GM19099 (cell line): ENCODE measurements around the gene TRAPPC8.
A peak's percentile ranks its signal among the peaks of the same experiment; 100 is the strongest.

ENCODE experiments used
- POLR2A ChIP-seq: IDR thresholded peaks from 3 replicates; pipeline ENCODE4 v1.6.1; 2011; ENCODE audit warnings: low read depth; ENCODE audit not compliant: insufficient read length; ENCODE audit errors: extremely low read depth

TRAPPC8 gene, protein sequence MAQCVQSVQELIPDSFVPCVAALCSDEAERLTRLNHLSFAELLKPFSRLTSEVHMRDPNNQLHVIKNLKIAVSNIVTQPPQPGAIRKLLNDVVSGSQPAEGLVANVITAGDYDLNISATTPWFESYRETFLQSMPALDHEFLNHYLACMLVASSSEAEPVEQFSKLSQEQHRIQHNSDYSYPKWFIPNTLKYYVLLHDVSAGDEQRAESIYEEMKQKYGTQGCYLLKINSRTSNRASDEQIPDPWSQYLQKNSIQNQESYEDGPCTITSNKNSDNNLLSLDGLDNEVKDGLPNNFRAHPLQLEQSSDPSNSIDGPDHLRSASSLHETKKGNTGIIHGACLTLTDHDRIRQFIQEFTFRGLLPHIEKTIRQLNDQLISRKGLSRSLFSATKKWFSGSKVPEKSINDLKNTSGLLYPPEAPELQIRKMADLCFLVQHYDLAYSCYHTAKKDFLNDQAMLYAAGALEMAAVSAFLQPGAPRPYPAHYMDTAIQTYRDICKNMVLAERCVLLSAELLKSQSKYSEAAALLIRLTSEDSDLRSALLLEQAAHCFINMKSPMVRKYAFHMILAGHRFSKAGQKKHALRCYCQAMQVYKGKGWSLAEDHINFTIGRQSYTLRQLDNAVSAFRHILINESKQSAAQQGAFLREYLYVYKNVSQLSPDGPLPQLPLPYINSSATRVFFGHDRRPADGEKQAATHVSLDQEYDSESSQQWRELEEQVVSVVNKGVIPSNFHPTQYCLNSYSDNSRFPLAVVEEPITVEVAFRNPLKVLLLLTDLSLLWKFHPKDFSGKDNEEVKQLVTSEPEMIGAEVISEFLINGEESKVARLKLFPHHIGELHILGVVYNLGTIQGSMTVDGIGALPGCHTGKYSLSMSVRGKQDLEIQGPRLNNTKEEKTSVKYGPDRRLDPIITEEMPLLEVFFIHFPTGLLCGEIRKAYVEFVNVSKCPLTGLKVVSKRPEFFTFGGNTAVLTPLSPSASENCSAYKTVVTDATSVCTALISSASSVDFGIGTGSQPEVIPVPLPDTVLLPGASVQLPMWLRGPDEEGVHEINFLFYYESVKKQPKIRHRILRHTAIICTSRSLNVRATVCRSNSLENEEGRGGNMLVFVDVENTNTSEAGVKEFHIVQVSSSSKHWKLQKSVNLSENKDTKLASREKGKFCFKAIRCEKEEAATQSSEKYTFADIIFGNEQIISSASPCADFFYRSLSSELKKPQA (N-terminal part only)

DNA sequence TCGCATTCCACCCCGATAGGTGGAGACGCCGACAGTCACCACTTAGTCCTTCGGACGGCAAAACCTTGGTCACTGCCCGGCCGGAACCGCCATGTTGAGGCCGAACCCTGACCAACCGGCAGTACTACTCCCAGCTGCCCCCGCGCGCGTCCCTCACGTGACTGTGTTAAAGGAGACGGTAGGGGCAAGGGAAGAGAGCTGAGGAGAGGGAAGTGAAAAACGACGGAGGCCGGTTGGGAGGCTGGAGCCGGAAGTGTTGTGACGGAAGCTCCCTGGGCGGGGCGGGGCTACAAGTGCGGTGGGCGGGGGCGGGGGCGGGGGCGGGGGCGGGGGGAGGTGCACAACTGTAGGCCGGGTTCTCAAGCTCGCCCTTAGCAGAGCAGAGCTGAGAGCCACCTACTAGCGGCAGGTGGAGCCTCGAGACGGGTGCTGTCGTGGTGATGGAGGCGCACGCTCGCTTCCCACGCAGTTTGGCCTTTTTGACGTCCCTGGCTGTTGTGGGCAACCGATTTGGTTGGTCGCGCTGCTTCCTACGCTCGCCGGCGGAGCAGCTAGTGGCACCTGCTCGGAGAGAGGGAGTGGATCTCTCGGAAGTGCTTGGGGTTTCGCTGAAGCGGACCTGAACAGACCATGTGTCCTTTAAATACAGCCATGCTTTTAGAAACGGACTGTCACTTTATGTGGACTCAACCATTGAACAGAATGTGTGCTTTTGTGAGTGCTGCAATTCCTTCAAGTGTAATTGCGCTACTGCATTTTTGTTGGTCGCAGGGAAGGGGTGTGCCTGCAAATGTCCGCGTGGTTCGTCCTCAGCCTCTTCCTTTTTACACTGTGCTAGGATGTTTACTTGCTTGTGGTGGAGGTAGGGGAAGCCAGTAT lies at the start of gene TRAPPC8:
Gene TRAPPC8 (minus strand): TSS at position 130 of the 879 bp plus-strand sequence. CDS start 364 bp downstream, outside the sequence.
- peak; percentile 83 for TF ChIP-seq POLR2A

DNA sequence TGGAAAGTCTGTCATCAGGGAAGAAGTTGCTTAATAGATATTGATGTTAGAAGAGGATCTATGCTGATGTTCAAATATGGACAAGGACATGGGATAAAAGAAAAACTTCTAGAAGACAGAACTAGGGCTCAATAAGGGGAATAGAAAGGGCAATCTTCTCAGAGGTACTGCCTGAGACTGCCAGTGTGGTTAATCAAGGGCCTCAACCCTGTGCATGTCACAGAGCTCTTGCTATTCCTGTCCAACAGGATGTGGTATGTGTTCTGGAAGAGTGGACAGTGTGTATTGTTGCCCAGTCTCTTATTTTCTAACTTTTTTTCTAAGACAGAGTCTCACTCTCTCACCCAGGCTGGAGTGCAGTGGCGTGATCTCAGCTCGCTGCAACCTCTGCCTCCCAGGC lies 47.9 kb upstream of the TRAPPC8 start:
- TF ChIP-seq POLR2A, result no peak

GRCh38 chr18:31983976-31984375 lies 41.0 kb upstream of the TRAPPC8 start:
- no peak for TF ChIP-seq POLR2A

DNA sequence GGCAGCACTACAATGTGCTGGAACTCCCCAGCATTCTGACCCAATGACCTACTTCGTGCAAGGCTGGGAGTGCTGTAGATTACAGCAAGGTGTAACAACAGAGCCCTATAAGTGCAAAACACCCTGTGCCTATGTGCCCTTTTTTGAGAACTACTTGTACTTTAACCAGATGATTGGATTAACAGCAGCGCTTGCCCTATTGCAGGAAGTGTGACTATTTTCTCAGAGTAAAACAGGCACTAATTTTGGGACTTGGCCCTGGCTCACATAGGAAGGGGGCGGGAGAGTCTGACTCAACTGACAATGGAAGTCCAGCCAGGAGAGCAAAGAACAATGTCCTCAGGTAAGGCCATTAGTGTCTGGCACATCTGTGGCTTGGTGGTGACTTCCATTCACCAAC lies 40.1 kb upstream of the TRAPPC8 start:
- no peak for TF ChIP-seq POLR2A

GRCh38 chr18:31980863-31981262 lies 37.9 kb upstream of the TRAPPC8 start:
- TF ChIP-seq POLR2A, result no peak

- TF ChIP-seq POLR2A, result no peak
These were observed 36.8 kb upstream of the TRAPPC8 start for GRCh38 chr18:31979714-31980113.

GRCh38 chr18:31978616-31979015 lies 35.7 kb upstream of the TRAPPC8 start:
- TF ChIP-seq POLR2A, result no peak

- no peak for TF ChIP-seq POLR2A
These were observed 34.4 kb upstream of the TRAPPC8 start for GRCh38 chr18:31977270-31977872.

DNA sequence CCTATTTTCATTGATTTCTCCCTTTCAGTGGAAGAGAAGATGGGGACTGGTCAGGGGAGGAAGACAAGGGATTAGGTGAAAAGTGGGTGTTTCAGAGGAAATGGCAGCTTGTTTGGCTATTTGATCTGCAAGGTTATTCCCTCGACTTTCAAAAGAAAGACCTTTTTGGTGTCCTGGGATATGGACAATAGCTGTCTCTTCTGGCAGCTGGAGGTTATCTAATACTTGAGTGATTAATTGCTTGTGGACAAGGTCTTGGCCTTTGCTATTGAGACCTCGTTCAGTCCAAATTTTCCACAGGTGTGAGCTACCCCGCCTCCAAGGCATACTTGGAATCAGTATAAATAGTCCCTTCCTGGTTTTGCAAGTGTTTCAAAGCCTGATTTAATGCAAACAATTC lies 33.3 kb upstream of the TRAPPC8 start:
- no peak for TF ChIP-seq POLR2A

DNA sequence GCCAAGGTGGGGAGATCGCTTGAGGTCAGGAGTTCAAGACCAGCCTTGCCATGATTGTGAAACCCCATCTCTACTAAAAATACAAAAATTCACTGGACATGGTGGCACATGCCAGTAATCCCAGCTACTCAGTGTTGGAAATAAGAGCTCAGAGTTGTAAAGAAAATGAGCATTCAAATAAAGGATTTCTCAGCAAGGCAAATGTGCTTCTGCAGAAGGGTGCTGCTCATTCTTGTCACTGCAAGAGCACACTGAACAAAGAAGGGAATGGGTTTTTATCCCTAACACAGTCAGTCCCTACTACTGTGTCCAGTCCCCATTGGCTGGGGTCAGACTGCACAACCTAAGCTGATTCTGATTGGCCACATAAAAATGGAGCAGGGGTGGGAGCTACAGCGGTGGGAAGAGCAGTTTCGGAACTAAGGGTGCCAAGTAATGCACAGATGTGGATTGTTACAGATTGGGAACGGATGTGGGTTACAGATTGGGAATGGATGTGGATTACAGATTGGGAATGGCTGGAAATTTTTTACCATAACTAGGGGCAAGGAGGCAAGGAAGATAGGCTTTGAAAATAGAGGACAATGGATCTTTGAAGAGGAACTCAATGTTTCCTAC lies 31.1 kb upstream of the TRAPPC8 start:
- no peak for TF ChIP-seq POLR2A

GRCh38 chr18:31970617-31971016 lies 27.7 kb upstream of the TRAPPC8 start:
- no peak for TF ChIP-seq POLR2A

- no peak for TF ChIP-seq POLR2A
These were observed 22.5 kb upstream of the TRAPPC8 start for GRCh38 chr18:31965316-31965970.

DNA sequence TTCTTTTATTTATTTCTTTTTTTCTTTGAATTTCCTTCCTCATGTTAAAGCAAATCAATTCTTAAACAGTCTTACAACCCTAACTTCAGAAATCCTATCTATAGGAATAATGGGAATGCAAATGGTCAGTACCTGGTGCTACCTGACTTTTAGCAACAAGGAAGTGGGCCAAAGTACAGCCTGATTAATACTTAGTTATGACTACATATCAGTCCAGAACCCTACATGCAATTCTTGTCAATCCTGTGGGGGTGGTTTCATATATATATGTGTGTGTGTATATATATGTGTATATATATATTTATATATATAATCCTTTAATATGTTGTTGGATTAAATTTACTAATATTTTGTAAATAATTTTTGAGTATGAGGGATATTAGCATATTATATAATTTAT lies 14.8 kb upstream of the TRAPPC8 start:
- TF ChIP-seq POLR2A, result no peak
